HG03159 (cell line): Measurements from ENCODE around the gene ARRB1.
"Not testable (repeated sequence)": the region's sequence is repeated elsewhere in the genome, so short reads cannot be mapped to it uniquely, and the experiment has no call there.

ENCODE experiments used
- ATAC-seq: cut with Tn5 transposase; IDR thresholded peaks from one replicate; pipeline ENCODE4 v1.9.1; 2021; ENCODE audit warnings: mild to moderate bottlenecking, moderate library complexity; ENCODE audit not compliant: unreplicated experiment

ARRB1 gene

DNA sequence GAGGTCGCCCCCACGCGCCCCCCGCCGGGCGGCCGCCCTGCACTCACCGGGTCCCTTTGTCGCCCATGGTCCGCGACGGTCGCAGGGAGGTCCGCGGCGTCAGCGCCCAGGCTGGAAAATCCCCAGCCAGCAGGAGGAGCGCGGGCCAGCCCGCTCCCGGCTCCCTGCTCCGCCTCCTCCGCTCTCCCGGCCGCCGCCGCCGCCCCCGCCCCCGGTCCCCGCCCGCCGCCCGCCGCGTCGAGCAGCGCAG is at the start of gene ARRB1:
Gene ARRB1 (minus strand): TSS at position 121 of the 250 bp plus-strand sequence. CDS start 54 bp downstream, at position 67.
- no peak for ATAC-seq

DNA sequence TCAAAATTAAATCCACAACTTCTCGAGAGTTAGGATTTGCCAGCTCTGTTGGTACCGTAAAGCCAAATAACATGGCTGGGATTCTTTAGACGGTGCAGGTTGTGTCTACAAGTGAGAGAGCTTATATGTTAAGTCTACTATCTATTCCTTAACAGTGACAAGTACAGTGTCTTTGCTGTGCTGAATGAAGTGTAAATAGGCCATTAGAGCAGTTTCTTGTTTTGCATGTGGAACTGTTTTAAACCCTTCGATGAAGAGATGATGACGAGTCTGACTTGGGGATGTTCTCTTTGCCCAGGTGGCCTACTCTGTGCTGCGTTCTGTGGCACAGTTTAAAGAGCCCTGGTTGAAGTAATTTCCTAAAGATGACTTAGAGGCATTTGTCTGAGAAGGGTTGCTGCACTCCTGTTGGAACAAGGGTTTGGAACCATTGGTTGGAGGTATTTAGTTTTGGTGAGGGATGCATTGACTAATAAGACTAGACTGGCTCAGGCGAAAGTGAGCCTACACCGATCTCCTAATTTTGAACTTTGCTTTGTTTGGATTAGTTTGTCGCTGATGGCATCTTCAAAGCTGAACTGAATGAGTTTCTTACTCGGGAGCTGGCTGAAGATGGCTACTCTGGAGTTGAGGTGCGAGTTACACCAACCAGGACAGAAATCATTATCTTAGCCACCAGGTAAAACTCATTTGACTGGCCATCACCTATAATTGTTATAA is 48.8 kb upstream of the ARRB1 start:
- no peak for ATAC-seq

GRCh38 chr11:75399344-75400145 is 48.1 kb upstream of the ARRB1 start, which contains the start of gene RPS3:
TSS of gene RPS3 (plus strand) at chr11:75399518. CDS start at chr11:75399548, 30 bp downstream.
- peak; percentile 85 for ATAC-seq

DNA sequence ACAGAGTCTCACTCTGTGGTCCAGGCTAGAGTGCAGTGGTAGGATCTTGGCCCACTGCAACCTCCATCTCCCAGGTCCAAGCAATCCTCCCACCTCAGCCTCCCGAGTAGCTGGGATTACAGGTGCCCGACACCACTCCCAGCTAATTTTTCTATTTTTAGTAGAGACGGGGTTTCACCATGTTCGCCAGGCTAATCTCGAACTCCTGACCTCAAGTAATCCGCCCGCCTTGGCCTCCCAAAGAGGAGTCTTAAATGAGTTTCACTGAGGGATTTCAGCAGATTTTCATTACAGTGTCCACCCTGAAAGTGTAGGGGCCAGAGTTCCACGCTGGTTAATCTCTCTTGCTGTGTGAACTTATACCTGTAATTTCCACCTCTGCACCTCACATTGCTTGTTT is 47.4 kb upstream of the ARRB1 start:
- ATAC-seq: no peak

- no peak for ATAC-seq
These were observed 42.8 kb upstream of the ARRB1 start for GRCh38 chr11:75394085-75394840.

GRCh38 chr11:75389925-75390324 is 38.5 kb upstream of the ARRB1 start:
- no peak for ATAC-seq

DNA sequence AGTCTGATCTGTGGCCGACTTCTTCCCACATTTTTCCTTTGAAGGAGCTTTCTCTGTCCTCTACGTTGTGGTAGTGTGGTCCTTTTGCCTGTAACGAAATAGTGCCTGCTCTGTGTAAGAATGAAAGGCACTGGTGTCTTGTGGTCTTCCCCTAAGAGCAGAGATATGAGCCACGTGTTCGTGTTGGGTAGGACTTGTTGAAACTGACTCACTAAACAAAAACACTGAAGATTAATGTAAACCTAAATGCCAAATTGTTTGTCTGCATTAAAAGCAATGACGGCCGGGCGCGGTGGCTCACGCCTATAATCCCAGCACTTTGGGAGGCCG is 37.8 kb upstream of the ARRB1 start:
- no peak for ATAC-seq

DNA sequence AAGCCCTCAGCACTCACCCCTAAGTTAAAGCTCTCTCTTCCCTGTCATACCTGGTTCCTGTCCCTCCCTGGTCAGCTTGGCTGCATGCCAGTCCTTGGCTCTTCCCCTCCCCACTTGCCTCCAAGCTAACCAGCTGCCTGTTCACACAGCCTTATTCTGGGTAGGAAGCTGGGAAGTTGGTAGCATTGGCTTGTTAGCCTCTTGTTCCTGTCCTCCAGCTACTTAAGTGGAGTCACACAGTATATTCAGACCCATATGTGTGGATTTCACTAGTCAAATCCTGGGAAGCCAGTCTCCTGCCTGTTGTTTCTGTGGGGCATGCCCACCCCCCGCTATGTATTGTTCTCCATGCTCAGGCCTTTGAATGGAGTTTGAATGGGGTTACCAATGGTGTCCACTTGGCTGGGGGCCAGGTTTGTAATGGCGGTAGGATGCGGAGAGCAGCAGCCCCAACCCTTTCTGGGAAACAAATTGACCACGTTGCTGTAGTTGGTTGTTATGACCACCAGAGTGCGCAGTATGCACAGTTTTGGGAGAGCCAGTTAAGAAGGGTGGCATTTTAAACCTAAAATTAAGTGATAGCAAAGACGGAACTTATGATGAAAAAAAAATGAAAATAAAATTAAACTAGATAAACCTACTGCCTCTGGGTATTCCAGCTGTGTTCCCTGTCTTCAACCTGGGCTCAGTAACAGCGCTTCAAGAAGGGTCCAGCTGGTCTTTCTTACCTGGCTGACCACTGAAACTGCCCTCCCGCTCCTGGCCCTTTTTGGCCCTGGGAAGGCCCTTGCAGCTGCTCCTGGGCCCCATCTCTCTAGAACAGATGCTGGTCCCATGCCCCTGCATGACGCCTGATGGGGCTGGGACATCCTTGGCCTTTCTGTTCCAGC is 37.2 kb upstream of the ARRB1 start:
- ATAC-seq: peak; percentile 56

DNA sequence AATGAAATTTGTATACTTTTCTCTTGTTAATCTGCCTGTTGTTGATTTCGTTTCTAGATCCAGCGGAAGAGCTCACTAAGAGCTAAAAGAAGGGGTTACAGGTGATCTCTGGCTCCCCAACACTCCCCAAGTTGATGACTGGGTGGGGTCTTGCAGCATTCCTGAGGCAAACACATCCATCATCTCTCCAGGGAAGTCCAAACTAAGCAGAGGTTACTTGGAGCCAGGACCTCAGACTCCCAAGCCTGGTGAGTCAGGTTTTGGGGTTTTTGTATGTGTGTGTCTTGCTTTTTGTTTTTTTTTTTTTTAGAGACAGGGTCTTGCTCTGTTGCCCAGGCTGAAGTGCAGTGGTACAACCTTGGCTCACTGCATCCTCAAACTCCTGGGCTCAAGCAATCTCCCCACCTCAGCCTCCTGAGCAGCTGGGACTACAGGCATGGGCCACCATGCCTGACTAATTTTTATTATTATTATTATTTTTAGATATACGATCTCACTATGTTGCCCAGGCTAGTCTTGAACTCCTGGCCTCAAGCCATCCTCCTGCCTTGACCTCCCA is 36.4 kb upstream of the ARRB1 start:
- ATAC-seq: no peak

GRCh38 chr11:75386942-75387630 is 35.6 kb upstream of the ARRB1 start:
- ATAC-seq: no peak

DNA sequence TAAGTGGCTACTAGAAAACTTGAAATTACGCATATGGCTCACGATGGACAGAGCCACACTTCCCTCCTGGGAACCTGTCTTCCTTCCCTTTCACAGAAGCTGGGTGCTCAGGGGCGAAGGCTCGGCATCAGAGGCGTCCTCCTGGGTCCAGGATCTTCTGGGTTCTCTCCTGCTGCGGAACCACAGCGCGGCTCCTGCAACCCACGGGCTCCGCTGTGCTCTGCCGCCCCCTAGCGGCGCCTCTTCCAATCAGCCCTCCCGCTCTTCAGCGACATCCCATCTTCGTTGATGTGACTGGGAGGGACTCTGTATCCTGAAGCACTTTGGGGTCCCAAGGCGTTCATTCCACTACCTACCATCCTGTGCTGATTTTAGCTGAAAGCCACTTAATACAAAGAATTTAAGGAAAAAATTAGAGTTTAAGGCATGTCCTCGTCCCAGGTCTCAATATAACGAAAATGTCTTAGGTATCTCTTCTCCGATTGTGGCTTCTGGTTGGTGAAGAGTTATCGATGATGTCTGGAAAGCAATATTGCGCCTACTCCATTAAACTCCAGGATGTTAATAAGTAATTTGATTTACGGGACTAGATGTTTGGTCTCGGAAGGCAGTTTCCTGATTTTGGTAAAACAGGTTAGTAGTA is 33.1 kb upstream of the ARRB1 start:
- no peak for ATAC-seq

- ATAC-seq: no peak
These were observed 31.8 kb upstream of the ARRB1 start for GRCh38 chr11:75383246-75383645.

DNA sequence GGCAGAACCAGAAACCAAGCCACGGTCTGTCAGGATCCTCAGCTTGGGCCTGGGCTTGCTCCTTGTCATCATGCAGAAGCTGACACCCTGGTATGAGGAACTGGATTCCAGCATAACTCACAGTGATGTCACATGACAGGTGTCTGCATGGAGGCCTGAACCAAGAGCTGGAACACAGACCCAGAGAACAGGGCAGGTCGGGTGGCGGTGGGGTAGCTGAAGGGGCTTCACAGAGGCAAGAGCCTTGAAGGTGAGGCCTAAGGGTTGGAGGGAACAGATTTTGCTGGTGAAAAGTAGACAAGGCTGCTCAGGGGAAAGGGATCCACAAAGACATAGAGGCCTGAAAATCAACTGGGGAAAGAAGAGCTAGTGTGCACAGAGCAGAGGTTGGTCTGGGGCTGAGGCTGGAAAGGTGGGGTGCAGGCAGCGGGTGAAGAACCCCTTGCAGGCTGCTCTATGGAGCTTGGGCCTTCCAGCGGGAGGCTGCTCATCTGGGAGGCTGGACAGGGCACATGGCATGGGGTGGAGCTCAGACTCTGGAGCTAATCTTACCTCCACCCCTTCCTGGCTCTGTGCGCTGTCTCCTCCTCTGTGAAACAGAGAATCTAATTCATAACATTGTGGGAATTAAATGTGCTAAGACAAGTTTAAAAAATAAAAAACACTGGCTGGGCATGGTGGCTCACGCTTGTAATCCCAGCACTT is 29.4 kb upstream of the ARRB1 start:
- no peak for ATAC-seq

GRCh38 chr11:75380245-75380644 is 28.8 kb upstream of the ARRB1 start:
- ATAC-seq: no peak

- ATAC-seq: not testable (repeated sequence)
These were observed 27.3 kb upstream of the ARRB1 start for GRCh38 chr11:75378776-75379175.

DNA sequence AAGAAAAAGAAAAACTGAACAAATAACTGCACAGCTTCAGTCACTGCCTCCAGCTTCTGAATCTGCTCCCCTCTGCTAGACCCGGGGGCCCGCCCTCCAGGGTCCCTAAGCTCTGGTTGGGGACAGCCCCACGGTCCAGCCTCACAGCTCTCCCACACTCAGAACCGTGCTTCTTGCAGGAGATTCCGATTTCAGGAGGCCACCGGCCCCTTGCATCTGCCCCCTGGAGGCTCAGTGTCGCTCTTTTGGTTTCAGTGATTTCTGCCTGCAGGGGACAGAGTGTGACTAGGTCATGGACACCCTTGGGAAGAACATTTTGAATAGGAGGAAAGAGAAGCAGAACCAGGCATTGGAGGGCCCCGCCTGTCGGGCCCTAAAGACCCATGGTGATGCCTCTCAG is 24.7 kb upstream of the ARRB1 start:
- ATAC-seq: no peak

GRCh38 chr11:75375626-75376025 is 24.2 kb upstream of the ARRB1 start:
- ATAC-seq: no peak

DNA sequence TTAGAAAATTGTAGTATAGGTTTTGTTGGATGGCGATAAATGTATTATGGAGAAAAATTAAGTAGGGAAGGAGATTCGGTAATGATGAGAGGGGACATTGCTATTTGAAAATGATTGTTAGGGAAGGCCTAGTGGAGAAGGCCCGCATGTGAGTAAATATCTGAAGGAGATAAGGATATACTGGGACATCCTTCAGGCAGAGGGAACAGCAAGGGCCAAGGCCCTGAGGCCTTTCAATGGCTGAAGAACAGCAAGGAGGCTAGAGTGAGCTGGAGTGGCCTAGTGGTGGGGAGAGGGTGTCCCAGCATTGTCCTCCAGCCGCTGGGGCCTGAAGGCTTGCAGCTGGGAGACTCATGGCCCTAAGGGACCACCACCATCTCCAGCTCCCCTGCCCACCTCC is 23.2 kb upstream of the ARRB1 start:
- no peak for ATAC-seq

GRCh38 chr11:75373201-75373600 is 21.7 kb upstream of the ARRB1 start:
- ATAC-seq: no peak
